Fibroblast of mammary gland (primary cell): ENCODE results near the gene GPR108.

Experiments
- DNase-seq: peaks from one replicate; pipeline ENCODE4 v3.0.0-alpha.2; 2010; ENCODE audit warnings: low read depth
- H3K4me3 ChIP-seq: 2 replicates; pipeline ENCODE4 v1.5.1; 2011; ENCODE audit warnings: low read depth, mild to moderate bottlenecking, low read length, moderate library complexity; ENCODE audit not compliant: control insufficient read depth
- TF ChIP-seq, protein P1 (sequence below): conservative IDR thresholded peaks from 2 replicates; pipeline ENCODE4 v1.5.1; 2011; ENCODE audit warnings: low read depth, low read length, inconsistent platforms; ENCODE audit not compliant: control insufficient read depth, insufficient read depth

GPR108 gene

DNA sequence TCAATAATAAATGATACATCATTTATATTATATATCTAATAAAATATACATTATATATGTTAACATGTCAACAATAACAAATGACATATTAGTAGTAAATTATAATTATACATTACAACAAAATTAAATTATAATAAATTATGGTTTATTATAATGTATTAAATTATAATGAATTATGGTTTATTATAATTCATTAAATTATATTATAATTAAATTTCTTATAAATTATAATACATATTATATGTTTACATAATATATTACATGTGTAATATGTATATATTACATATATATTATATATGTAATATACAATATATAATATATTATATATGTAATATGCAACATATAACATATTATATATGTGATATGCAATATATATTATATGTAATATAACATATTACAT, 37.4 kb downstream of the GPR108 start:
- no peak for DNase-seq
- no peak overlapping the region for H3K4me3 ChIP-seq
- TF ChIP-seq, protein P1, sequence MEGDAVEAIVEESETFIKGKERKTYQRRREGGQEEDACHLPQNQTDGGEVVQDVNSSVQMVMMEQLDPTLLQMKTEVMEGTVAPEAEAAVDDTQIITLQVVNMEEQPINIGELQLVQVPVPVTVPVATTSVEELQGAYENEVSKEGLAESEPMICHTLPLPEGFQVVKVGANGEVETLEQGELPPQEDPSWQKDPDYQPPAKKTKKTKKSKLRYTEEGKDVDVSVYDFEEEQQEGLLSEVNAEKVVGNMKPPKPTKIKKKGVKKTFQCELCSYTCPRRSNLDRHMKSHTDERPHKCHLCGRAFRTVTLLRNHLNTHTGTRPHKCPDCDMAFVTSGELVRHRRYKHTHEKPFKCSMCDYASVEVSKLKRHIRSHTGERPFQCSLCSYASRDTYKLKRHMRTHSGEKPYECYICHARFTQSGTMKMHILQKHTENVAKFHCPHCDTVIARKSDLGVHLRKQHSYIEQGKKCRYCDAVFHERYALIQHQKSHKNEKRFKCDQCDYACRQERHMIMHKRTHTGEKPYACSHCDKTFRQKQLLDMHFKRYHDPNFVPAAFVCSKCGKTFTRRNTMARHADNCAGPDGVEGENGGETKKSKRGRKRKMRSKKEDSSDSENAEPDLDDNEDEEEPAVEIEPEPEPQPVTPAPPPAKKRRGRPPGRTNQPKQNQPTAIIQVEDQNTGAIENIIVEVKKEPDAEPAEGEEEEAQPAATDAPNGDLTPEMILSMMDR: no peak

DNA sequence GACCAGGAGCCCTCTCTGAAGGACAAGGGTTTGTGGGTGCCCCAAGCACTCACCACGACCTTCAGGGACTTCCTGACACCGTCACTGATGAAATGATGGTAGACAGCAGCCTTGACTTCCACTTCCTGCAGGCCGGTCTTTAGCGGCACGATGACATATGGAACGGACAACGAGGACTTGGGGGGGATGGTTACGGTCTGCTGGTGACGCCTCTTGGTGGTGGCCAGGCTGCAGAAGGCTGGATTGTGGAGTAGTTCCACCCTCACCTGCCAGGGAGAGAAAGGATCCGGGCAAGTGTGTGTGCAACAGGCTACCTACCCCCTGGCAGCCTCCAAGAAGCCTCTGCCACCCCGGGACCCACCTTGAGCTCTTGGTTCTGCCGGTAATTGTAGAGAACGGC, 40.1 kb downstream of the GPR108 start:
- H3K4me3 ChIP-seq: no peak overlapping the region
- no peak for DNase-seq
- TF ChIP-seq, protein P1: no peak

DNA sequence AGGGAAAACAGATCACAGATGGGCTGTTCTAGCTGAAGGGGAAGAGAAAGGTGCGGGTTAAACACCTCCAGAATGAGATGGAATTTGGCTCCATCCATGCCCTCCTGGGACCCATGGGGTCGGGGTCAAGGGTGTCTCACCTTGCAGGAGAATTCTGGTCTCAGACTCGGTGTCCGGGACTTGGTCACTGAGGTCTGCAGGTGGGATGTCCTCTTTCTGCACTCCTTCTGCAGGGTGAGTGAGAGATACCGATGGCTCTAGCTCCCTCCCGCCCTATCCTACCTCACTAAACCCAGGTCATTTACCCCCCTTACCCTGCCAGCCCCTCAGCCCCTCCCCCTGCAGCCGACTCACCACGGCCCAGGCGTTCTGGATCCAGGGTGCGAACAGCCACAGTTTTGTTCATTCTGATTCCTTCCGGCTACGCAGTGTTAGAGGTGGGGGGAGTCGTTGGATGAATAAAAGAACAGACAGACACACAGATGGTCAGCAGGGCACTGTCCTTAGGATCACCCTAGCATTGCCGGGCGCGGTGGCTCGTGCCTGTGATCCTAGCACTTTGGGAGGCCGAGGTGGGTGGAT, 41.0 kb downstream of the GPR108 start:
- H3K4me3 ChIP-seq: no peak overlapping the region
- TF ChIP-seq, protein P1: no peak
- DNase-seq: no peak

DNA sequence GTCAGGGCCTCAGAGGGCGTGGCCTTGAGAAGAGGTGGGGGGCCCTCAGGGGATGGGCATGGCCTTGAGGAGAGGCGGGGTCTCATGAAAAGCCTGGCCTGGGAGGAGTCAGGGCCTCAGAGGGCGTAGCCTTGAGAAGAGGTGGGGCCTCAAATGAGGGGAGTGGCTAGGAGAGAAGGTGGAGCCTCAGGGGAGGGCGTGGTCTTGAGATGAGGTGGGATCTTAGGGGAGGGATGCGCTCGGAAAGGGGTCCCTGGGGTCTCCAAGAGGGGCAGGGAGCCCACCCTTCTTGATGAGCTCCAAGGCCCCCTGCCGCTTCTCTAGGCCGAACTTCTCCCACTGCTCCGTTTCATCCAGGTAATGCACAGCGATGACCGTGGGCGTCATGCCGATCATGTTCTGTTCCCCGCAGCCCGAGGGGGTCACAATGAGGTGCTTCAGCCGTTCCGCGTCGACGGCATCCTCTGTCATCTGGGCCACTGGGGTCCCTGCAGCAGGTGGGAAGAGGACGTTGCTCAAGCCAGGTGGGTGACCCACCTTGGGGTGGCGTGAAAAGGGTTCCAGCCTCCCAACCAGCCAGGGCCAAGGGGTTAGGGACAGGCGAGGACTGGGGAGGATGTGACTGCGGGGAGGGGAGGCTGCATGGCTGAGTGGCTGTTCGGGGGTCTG, 43.1 kb downstream of the GPR108 start:
- H3K4me3 ChIP-seq: no peak overlapping the region
- no peak for DNase-seq
- TF ChIP-seq, protein P1: no peak

DNA sequence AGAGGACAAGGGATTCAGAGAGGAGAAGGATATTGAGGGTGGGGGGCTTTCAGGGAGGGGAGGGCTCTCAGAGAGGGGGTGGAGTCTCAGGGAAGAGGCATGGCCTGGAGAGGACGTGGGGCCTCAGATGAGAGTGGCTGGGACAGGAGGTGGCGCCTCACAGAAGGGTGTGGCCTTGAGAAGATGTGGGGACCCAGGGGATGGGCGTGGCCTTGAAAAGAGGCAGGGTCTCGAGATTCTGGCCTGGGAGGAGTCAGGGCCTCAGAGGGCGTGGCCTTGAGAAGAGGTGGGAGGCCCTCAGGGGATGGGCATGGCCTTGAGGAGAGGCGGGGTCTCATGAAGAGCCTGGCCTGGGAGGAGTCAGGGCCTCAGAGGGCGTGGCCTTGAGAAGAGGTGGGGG, 43.7 kb downstream of the GPR108 start:
- TF ChIP-seq, protein P1: no peak
- no peak overlapping the region for H3K4me3 ChIP-seq
- DNase-seq: no peak

DNA sequence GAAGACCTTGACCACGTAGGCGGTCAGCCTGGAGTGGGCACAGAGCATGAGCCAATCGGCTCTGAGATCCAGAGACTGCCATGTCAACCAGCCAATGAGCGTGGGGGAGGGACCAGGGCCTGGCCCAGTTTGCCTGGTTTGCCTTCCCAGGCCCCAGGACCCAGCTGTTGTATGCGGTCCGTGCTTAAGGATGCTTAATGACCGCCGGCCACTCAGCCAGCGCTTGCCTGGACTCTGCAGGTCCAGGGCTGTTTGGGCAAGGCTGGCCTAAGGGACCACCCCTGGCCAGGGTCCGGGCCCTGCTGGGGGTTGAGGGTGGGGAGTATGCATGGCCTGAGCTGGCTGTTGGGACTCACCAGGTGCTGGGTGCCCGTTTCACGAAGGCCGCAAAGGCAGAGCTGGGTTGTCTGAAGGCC, 44.3 kb downstream of the GPR108 start:
- DNase-seq: no peak
- H3K4me3 ChIP-seq: no peak overlapping the region
- TF ChIP-seq, protein P1: no peak
